ENCODE data around the gene PDC.

DNA sequence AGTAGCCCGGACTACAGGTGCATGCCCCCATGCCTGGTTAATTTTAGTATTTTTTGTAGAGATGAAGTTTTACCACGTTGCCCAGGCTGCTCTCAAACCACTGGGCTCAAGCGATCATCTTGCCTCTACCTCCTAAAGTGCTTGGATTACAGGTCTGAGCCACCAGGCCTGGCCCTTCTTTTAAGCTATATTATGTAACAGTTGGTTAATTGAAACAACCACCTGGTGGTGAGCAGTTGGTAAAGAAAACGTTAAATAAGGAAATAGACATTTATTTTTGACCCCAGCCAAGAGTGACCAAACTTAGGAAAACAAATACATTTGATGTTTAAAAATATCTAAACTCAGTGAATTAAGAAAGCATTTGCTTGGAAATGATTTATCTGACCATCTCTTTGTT, 12.1 kb upstream of the PDC start:
- TF ChIP-seq STAT5B (CRISPR knock-in tag; IDR thresholded peaks at IDR 0.05) = no peak
- TF ChIP-seq, protein P1, sequence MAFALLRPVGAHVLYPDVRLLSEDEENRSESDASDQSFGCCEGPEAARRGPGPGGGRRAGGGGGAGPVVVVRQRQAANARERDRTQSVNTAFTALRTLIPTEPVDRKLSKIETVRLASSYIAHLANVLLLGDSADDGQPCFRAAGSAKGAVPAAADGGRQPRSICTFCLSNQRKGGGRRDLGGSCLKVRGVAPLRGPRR (CRISPR knock-in tag; IDR thresholded peaks at IDR 0.05) = no peak
- no peak for TF ChIP-seq POLR2A (conservative IDR thresholded peaks at IDR 0.05)
